ENCODE measurements around the gene PALM.

DNA sequence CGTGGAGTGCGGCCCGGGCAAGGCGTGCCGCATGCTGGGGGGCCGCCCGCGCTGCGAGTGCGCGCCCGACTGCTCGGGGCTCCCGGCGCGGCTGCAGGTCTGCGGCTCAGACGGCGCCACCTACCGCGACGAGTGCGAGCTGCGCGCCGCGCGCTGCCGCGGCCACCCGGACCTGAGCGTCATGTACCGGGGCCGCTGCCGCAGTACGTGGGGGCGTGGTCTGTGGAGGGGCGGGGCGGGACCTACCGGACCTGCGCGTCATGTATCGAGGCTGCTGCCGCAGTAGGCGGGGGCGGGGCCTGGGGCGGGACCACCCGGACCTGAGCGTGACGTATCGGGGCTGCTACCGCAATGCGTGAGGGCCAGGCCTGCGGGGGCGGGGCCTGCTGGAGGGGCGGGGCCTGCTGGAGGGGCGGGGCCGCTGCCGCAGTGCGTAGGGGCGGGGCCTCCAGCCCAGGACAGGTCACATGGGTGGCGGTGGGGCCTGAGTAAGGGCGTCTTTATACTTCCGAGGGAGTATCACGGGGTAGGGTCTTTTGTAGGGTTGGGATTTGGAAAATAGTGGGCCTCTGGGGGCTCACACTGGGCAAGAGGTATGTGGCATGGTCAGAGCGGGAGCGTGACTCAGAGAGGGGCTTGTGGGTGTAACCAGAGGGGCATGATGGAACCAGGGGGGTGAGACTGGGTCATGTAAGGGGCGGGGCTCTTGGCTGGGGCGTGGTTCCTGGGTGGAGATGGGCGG, 28.3 kb upstream of the PALM start:
- TF ChIP-seq EP300 (IDR thresholded peaks at IDR 0.05): peak; percentile 65
- TF ChIP-seq, protein P1, sequence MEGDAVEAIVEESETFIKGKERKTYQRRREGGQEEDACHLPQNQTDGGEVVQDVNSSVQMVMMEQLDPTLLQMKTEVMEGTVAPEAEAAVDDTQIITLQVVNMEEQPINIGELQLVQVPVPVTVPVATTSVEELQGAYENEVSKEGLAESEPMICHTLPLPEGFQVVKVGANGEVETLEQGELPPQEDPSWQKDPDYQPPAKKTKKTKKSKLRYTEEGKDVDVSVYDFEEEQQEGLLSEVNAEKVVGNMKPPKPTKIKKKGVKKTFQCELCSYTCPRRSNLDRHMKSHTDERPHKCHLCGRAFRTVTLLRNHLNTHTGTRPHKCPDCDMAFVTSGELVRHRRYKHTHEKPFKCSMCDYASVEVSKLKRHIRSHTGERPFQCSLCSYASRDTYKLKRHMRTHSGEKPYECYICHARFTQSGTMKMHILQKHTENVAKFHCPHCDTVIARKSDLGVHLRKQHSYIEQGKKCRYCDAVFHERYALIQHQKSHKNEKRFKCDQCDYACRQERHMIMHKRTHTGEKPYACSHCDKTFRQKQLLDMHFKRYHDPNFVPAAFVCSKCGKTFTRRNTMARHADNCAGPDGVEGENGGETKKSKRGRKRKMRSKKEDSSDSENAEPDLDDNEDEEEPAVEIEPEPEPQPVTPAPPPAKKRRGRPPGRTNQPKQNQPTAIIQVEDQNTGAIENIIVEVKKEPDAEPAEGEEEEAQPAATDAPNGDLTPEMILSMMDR (IDR thresholded peaks at IDR 0.05): peak in 2 of 3 donors; percentile 80 to 85
